ENCODE data around the gene PAQR3.
"Not testable (repeated sequence)": the region's sequence is repeated elsewhere in the genome, so short reads cannot be mapped to it uniquely, and the experiment has no call there.

The PAQR3 gene

DNA sequence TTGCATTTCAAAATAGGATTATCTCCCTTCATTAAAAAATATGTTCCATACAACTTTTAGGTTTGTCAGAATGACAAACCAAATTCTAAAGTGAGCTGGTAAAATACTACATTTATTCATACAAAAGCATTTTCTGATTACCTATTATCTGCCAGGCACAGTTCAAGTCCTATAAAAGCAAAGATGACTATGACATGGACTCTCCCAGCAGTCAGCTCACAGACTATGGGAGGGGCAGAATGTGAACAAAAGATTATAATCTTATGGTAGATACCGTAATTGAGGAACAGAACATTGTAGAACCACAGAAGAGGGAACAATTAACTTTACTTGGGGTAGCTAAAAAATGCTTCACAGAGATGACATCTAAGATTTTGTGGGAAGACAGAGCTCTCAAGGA lies 12.4 kb downstream of the PAQR3 start:
- DNase-seq: no peak

DNA sequence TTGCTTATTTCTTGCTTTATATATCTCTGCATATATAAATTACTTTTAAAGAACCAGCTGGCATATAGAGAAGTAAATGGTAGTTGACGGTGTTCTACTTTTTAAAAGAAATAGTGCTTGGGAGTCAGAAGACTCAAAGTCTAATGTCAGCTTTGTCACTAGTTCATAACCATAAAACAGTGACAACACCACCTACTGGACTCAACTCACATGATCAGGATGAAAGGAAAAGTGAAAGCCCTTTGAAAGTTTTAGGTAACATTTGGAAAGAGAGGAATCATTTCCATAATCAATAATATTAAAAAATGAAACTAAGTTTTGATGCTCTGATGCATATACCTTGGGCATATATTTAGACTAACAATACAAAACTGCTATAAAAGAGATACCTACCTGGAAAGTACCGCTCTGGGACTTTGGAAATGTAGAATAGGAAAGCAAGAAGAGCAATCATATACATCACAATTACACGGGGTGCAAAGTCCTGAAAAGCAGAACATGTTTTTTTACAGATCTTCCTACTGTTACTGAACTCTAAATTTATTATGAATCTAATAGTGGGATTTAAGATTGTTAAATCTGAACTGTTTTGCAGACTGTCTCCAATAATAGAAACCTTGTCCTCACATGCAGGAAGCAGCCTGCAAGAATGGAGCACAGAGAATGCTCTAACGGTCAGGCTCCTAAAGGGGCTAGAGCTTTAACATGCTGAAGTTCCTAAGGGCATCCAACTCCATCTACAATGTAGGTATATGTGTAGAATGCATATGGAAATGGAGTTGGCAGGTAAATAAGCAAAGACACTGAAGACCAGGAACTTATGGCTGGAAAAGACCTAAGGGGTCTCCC lies 15.6 kb downstream of the PAQR3 start:
- DNase-seq: no peak

GRCh38 chr4:78922207-78922606 lies 17.0 kb downstream of the PAQR3 start:
- no peak for DNase-seq

DNA sequence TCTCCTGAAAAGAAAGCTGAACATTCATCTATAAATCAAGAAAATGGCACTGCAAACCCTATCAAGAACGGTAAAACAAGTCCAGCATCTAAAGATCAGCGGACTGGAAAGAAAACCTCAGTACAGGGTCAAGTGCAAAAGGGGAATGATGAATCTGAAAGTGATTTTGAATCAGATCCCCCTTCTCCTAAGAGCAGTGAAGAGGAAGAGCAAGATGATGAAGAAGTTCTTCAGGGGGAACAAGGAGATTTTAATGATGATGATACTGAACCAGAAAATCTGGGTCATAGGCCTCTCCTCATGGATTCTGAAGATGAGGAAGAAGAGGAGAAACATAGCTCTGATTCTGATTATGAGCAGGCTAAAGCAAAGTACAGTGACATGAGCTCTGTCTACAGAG lies 28.6 kb downstream of the PAQR3 start:
- no peak for DNase-seq

DNA sequence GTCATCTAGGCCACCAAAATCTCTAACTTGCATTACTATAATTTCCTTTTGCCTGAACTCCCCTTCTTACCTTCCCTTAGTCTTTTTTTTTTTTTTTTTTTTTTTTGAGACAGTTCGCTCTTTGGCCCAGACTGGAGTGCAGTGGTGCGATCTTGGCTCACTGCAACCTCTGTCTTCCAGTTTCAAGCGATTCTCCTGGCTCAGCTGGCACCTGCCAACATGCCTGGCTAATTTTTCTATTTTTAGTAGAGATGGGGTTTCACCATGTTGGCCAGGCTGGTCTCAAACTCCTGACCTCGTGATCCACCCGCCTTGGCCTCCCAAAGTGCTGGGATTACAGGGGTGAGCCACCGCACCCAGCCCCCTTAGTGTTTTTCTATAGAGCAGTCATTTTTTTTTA lies 30.3 kb downstream of the PAQR3 start:
- not testable (repeated sequence) for DNase-seq

- no peak for DNase-seq
Measured at GRCh38 chr4:78907638-78908037, 31.6 kb downstream of the PAQR3 start.

GRCh38 chr4:78904143-78904542 lies 35.1 kb downstream of the PAQR3 start:
- DNase-seq: no peak

- no peak for DNase-seq
Measured at GRCh38 chr4:78902298-78902697, 36.9 kb downstream of the PAQR3 start.

DNA sequence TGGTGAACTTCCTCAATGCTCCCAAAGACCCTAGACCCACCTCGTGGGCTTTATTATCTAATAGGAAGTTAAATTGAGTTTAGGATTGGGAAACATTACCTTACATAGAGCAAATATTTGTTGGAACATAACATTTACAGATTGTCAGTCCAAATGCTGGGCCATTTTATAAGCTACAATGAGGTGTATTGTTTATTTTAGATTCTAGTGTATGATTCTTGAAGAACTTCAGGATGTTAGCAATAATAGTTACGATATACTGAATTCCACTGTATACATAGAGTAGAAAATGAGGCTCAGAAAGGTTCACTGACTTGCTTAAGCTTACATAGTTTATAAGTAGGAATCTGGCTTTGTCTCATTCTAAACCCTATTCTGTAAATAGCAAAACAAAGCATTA lies 37.4 kb downstream of the PAQR3 start:
- no peak for DNase-seq

- DNase-seq: no peak
Measured at GRCh38 chr4:78899302-78899701, 39.9 kb downstream of the PAQR3 start.

DNA sequence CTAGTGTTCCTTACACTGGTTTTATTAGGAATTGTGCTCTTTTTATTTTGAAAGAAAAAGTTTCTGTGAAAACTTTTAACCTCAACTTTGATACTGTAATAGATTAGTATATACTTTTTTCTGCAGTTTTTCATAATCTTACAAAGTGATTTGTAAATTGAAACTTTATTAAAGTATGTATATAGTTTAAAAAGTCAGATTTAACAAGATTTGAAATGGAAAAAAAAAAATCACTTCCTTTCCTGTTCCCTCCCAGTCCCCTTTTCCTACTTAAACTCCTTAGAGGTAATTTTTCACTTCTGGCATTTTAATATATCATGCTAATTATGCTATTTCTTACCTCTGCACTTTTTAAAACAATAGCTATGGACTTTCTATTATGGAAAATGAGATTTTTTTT lies 49.3 kb downstream of the PAQR3 start:
- DNase-seq: no peak

DNA sequence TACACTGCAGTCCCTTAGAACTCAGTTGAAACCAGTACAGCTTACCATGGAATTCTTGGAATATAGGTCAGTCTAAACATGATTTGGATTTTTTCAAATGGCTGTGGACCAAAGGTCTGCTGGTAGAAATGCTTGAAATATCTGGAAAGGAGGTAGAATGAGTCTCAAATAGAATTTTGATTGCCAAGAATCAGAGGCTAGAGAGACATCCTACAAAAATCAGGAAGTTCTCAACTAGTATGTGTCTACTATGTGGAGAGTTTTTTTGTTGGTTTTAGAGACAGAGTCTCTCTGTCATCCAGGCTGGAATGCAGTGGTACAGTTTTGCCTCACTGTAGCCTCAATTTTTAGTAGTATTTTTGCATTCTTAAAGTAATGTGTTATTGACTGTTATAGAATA lies 53.6 kb downstream of the PAQR3 start:
- no peak for DNase-seq

- no peak for DNase-seq
Measured at GRCh38 chr4:78880874-78881492, 58.3 kb downstream of the PAQR3 start.

DNA sequence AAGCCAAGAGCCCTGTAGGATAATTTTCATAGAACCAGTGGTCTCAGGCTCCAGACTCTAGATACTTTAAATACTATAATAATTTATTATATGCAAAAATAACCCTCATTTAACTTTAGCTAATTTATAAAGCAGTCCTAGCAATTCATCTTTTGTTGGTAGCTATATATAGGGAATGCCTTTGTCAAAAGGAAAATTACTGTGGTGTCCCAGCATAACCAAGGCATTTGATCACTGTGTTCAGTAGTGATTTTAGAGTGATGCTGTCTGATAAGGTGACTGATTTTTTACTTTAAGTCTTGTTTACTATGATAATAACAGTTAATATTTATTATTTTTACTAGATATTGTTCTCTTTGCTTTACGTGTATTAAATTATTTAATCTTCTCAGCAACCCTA lies 61.2 kb downstream of the PAQR3 start:
- DNase-seq: no peak

DNA sequence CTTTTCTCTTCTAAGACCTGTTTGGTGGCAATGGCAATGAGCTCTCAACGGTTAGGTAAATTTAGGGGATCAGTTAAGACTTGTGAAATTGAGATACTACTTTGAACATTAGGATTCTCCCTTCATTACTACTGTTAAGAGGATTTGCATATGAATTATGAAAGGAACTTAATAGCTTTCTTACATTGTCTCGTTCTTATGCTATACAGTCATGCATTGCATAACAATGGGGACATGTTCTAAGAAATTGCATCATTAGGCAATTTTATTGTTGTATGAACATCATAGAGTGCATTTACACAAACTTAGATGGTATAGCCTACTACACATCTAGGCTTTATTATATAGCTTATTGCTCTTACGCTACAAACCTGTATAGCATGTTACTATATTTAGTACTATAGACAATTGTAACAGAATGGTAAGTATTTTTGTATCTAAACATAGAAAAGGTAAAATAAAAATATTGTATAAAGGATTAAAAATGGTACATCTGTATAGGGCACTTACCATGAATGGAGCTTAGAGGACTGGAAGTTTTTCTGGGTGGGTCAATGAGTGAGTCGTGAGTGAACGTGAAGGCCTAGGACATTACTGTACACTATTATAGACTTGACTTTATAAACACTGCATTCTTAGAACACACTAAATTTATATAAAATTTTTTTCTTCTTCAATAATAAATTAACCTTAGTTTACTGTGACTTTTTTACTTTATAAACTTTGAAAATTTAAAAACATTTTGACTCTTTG lies 62.5 kb downstream of the PAQR3 start:
- DNase-seq: no peak

GRCh38 chr4:78870056-78870455 lies 69.2 kb downstream of the PAQR3 start:
- no peak for DNase-seq

DNA sequence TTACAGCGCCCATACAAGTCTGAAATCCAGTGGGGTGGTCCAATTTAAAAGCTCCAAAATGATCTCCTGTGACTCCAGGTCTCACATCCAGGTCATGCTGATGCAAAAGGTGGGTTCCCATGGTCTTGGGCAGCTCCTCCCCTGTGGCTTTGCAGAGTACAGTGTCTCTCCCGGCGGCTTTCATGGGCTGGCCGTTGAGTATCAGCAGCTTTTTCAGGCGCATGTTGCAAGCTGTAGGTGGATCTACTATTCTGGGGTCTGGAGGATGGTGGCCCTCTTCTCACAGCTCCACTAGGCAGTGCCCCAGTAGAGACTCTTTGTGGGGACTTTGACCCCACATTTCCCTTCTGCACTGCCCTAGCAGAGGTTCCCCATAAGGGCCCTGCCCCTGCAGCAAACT lies 70.5 kb downstream of the PAQR3 start:
- DNase-seq: not testable (repeated sequence)

DNA sequence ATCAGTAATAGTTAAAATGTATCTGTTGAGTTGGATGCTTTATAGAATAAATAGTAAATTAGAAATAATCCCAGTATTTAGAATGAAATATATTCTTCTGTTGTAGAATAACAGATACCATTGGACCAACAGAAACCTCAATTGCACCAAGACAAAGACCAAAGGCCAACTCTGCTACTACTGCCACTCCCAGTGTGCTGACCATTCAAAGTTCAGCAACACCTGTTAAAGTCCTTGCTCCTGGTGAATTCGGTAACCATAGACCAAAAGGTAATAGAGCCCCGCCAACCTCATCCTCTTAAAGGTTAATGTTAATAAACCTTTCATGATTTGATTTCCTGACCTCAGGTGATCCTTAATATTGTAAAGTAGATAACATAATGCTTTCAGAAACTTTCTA lies 73.8 kb downstream of the PAQR3 start:
- DNase-seq: no peak

DNA sequence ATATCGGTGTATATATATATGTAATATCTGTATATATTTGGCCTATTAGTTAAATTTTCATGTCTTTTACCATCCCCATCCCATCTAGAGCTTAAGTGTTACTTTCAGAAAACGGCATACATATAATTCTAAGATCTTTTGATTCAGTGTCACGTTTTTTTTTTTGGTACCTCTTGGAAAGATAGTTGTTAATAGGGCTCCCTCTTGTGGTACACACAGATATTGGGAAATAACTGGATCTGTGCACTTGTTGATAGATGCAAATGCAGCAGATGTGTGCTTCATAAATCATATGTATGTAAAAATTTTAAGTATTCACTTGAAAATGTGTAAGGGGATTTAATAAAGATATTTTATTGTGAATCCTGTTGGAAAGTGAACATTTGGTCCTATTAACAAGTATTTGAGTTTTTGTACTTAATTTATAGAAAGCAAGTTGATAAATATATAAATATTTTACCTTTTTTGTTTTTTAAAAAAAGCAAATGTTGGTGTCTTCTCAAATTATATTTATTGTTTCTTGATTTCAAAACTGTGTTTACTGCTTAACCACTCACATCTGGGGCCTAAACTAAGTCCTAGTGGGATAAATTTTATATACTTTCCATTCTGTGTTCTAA lies 74.7 kb downstream of the PAQR3 start:
- DNase-seq: no peak

DNA sequence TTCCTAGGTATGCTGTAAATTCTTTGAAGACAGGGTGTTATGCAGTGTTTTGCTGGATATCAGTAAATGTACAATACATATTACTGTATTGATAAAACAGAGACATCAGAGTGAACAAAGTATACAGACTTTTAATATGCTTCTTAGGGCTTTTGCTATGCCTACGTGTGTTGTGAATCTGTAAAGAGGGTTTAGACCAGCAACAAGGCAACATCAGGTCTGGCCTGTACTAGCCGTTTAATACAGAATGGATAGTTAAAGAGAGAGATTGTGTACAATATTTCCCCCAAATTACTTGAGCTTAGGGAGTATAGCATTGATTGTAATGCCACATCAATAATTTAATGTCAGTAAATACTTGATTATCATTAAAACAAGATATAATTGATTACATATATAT lies 75.2 kb downstream of the PAQR3 start:
- no peak for DNase-seq

GRCh38 chr4:78863254-78863869 lies 75.9 kb downstream of the PAQR3 start:
- no peak for DNase-seq

GRCh38 chr4:78862314-78862737 lies 76.9 kb downstream of the PAQR3 start:
- DNase-seq: no peak

Data from activated CD4-positive, alpha-beta T cell treated with anti-CD3 and anti-CD28 coated beads for 48 hours (primary cell).